HG02981 (cell line): ENCODE results near the gene CLCN7.

ENCODE experiments used
- ATAC-seq: cut with Tn5 transposase; IDR thresholded peaks from one replicate; pipeline ENCODE4 v1.9.1; 2021; ENCODE audit warnings: mild to moderate bottlenecking, moderate library complexity; ENCODE audit not compliant: unreplicated experiment

CLCN7 gene

GRCh38 chr16:1474796-1475551 lies at the start of gene CLCN7:
Gene CLCN7 (minus strand): TSS chr16:1475028. CDS start chr16:1474974, 54 bp downstream.
- ATAC-seq, result peak; percentile 79

- ATAC-seq, result no peak
These were observed 49.5 kb upstream of the CLCN7 start for GRCh38 chr16:1524366-1524765.

GRCh38 chr16:1523581-1524245 lies 48.9 kb upstream of the CLCN7 start:
- no peak for ATAC-seq

GRCh38 chr16:1520461-1520860 lies 45.6 kb upstream of the CLCN7 start:
- ATAC-seq, result no peak

- ATAC-seq, result no peak
These were observed 45.0 kb upstream of the CLCN7 start for GRCh38 chr16:1519831-1520230.

GRCh38 chr16:1518626-1519135 lies 43.9 kb upstream of the CLCN7 start:
- no peak for ATAC-seq

- ATAC-seq, result no peak
These were observed 39.7 kb upstream of the CLCN7 start for GRCh38 chr16:1514507-1514906.

- no peak for ATAC-seq
These were observed 37.9 kb upstream of the CLCN7 start for GRCh38 chr16:1512774-1513173.

GRCh38 chr16:1511662-1512569 lies 37.1 kb upstream of the CLCN7 start:
- no peak for ATAC-seq

GRCh38 chr16:1510941-1511351 lies 36.1 kb upstream of the CLCN7 start:
- no peak for ATAC-seq

GRCh38 chr16:1510272-1510671 lies 35.4 kb upstream of the CLCN7 start:
- ATAC-seq, result no peak

- no peak for ATAC-seq
These were observed 34.7 kb upstream of the CLCN7 start for GRCh38 chr16:1509307-1510221.

- no peak for ATAC-seq
These were observed 33.8 kb upstream of the CLCN7 start for GRCh38 chr16:1508494-1509187.

GRCh38 chr16:1506494-1507213 lies 31.8 kb upstream of the CLCN7 start:
- no peak for ATAC-seq

GRCh38 chr16:1505912-1506311 lies 31.1 kb upstream of the CLCN7 start:
- ATAC-seq, result no peak

GRCh38 chr16:1505073-1505844 lies 30.4 kb upstream of the CLCN7 start:
- ATAC-seq, result no peak

GRCh38 chr16:1503110-1503955 lies 28.5 kb upstream of the CLCN7 start:
- no peak for ATAC-seq
